Prostate gland (tissue), 2 donors: ENCODE data around the gene FAM124B.

Experiments used
- POLR2A ChIP-seq: fragments of 450-650 bp; IDR thresholded peaks from one replicate; pipeline ENCODE4 v1.6.1; 2016; ENCODE audit warnings: antibody characterized with exemption, mild to moderate bottlenecking
- TF ChIP-seq, protein P1 (sequence below), 4 experiments: fragments of 200-600 bp in 2 of 4; fragments of 450-650 bp in 2 of 4; sonication (generic) in 2 of 4; IDR thresholded peaks; 1 replicate in 3 of 4; 2 replicates in 1 of 4; pipeline ENCODE4 v1.5.1; 2016 to 2019; ENCODE audit warnings: antibody characterized with exemption in 4 of 4, mild to moderate bottlenecking in 2 of 4, moderate library complexity in 2 of 4

DNA sequence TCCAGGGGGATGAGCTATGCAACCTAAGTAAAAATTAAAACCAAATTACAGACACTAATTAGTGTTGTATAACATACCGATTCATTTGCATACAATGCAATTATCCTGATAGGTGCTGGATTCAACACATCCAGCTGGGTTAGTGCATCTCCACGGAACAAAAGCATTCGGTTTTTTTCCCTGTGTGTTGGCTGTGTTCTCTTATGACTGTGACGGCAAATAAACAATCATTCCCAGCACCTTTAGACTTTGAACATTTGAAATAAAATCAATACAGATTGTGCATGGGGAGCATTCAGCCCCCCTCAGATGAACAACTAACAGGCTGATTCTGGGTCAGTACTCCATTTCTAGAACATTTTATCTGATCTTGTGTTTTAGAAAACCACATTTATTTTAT is 22.7 kb downstream of the FAM124B start:
- TF ChIP-seq POLR2A: no peak
- TF ChIP-seq, protein P1, sequence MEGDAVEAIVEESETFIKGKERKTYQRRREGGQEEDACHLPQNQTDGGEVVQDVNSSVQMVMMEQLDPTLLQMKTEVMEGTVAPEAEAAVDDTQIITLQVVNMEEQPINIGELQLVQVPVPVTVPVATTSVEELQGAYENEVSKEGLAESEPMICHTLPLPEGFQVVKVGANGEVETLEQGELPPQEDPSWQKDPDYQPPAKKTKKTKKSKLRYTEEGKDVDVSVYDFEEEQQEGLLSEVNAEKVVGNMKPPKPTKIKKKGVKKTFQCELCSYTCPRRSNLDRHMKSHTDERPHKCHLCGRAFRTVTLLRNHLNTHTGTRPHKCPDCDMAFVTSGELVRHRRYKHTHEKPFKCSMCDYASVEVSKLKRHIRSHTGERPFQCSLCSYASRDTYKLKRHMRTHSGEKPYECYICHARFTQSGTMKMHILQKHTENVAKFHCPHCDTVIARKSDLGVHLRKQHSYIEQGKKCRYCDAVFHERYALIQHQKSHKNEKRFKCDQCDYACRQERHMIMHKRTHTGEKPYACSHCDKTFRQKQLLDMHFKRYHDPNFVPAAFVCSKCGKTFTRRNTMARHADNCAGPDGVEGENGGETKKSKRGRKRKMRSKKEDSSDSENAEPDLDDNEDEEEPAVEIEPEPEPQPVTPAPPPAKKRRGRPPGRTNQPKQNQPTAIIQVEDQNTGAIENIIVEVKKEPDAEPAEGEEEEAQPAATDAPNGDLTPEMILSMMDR (IDR thresholded peaks at IDR 0.05): no peak
